Measurements from ENCODE around the gene MAP2. TPM values are rescaled to one million over a fixed set of nuclear protein-coding genes. Genes with fewer than 3 reads are reported as not detected.

Gene MAP2
- total and polyA plus RNA-seq, 10 of the 15 experiments (the other 5 are each of a cell fraction or from before 2014, with no cell fraction given): 0.01 TPM; not detected in 9

DNA sequence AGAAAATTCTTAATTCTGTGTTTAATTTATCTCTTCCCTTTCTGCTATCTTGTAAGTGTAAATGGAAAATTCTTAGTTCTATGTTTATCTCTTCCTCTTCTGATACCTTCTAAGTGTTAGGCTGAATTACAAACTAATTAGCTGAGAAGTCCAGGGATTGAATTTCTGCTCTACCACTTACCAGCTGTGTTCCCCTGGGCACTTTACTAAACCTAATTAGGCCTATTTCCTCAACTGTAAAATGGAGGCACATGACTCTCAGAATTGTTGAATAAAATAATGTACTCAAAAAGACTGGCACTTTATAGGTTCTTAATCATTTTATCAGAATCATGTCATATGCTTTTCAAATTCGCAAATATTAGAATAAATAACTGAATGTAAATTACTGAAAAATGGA lies 146.3 kb downstream of the MAP2 start:
- ATAC-seq (no peak), DNase-seq (ENCODE audit: low read depth, low spot score) (no peak), FAIRE-seq (no peak)
- ChIA-PET SMC1A (ENCODE audit: uncharacterized antibody, unreplicated experiment) (interaction anchor here (1.8 kb wide), 1 partner anchor 236 kb away, joined by 4 read pairs; no protein-coding TSS in a partner anchor), POLR2A (no interaction called here), RAD21 (ENCODE audit: unreplicated experiment) (no interaction called here), CTCF (no interaction called here)
- Histone ChIP-seq H3K27ac (ENCODE audit: control insufficient read depth, insufficient read depth) (no peak overlapping the region), H3K4me1 (ENCODE audit: control insufficient read depth, insufficient read depth, low read length) (no peaks in the 10 kb centered on the region), H3K36me3 (ENCODE audit: control insufficient read depth in 2 of 2, insufficient read depth in 2 of 2, low read length in 1 of 2) (no peaks in the 10 kb centered on the region), H3K4me2 (ENCODE audit: control insufficient read depth, insufficient read depth) (no peak overlapping the region), H2AFZ (ENCODE audit: control insufficient read depth, low read depth, low read length) (no peak overlapping the region), H3K79me2 (ENCODE audit: control insufficient read depth, insufficient read depth, low read length) (no peaks in the 10 kb centered on the region), H4K20me1 (ENCODE audit: control insufficient read depth, insufficient read depth) (no peaks in the 10 kb centered on the region), H3K4me3 (no peak overlapping the region), H3K27me3 (replicated peaks in 1 of 2; ENCODE audit: control insufficient read depth in 2 of 2, insufficient read depth in 2 of 2, low read length in 1 of 2) (no peaks in the 10 kb centered on the region), H3K9ac (ENCODE audit: control insufficient read depth, insufficient read depth, low read length) (no peak overlapping the region), H3K9me3 (replicated peaks; ENCODE audit: control insufficient read depth, insufficient read depth, low read length) (no peaks in the 10 kb centered on the region)
- TF ChIP-seq PAX5 (IDR thresholded peaks at IDR 0.05; ENCODE audit: borderline replicate concordance, low read depth, low read length) (no peak), POU2F2 (IDR thresholded peaks at IDR 0.05; ENCODE audit: borderline replicate concordance, low read depth, low read length) (no peak), SMARCA5 (IDR thresholded peaks at IDR 0.05) (no peak)
- TF ChIP-seq, protein P1, sequence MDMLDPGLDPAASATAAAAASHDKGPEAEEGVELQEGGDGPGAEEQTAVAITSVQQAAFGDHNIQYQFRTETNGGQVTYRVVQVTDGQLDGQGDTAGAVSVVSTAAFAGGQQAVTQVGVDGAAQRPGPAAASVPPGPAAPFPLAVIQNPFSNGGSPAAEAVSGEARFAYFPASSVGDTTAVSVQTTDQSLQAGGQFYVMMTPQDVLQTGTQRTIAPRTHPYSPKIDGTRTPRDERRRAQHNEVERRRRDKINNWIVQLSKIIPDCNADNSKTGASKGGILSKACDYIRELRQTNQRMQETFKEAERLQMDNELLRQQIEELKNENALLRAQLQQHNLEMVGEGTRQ (IDR thresholded peaks at IDR 0.05; ENCODE audit: borderline replicate concordance, low read depth, low read length): no peak
- in situ Hi-C loops (cut with MboI): loop anchor here (25.0 kb wide), 1 partner anchor 1183 kb away; no protein-coding TSS in a partner anchor
- intact Hi-C loops (cut with micrococcal nuclease; ENCODE audit: unreplicated experiment): loop anchor here (10.0 kb wide), 1 partner anchor 395 kb away; no protein-coding TSS in a partner anchor
- no TSS peak for BruUV-seq (replicated peaks)
- 27% methylated on average over 1 of the region's 1 CpG for WGBS (ENCODE audit: insufficient coverage, insufficient replicate concordance, low lambda C conversion rate, missing lambda C conversion rate)

DNA sequence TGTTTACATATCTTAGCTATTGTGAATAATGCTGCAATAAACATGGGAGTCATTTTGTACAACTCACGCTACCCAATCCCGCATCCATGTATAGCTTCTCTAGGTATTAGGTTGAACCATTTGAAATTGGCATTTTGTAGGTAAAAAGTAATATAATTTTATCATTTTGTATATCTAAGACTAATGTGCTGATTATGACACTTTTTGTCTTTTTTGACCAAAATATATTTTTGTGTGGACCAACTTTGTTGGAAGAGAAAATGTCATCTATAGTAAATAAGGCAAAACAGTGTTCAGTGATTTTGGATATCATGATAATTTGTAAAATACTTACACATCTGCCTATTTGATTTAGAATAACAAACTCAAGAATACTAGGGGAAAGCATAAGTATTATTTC lies 150.7 kb downstream of the MAP2 start:
- RAD21 ChIA-PET (ENCODE audit: unreplicated experiment): no interaction called here
- POLR2A ChIA-PET: no interaction called here
- no peaks in the 10 kb centered on the region for H3K36me3 ChIP-seq (ENCODE audit: control insufficient read depth in 2 of 2, insufficient read depth in 2 of 2, low read length in 1 of 2)
- H2AFZ ChIP-seq (ENCODE audit: control insufficient read depth, low read depth, low read length): no peak overlapping the region
- 87% methylated on average over 2 of the region's 2 CpGs for WGBS (ENCODE audit: insufficient coverage, insufficient replicate concordance, low lambda C conversion rate, missing lambda C conversion rate)
- in situ Hi-C loops (cut with MboI) (loop anchor here (25.0 kb wide), 1 partner anchor 1187 kb away; no protein-coding TSS in a partner anchor), intact Hi-C loops (cut with micrococcal nuclease; ENCODE audit: unreplicated experiment) (loop anchor here (10.0 kb wide), 1 partner anchor 390 kb away; no protein-coding TSS in a partner anchor)
- ATAC-seq (no peak), FAIRE-seq (no peak), DNase-seq (ENCODE audit: low read depth, low spot score) (no peak)
- no peak overlapping the region for H3K9ac ChIP-seq (ENCODE audit: control insufficient read depth, insufficient read depth, low read length)
- CTCF ChIA-PET: no interaction called here
- H3K4me2 ChIP-seq (ENCODE audit: control insufficient read depth, insufficient read depth): no peak overlapping the region
- no peaks in the 10 kb centered on the region for H4K20me1 ChIP-seq (ENCODE audit: control insufficient read depth, insufficient read depth)
- BruUV-seq (replicated peaks): no TSS peak
- H3K4me3 ChIP-seq: no peak overlapping the region
- H3K27me3 ChIP-seq (replicated peaks in 1 of 2; ENCODE audit: control insufficient read depth in 2 of 2, insufficient read depth in 2 of 2, low read length in 1 of 2): no peaks in the 10 kb centered on the region
- H3K4me1 ChIP-seq (ENCODE audit: control insufficient read depth, insufficient read depth, low read length): no peaks in the 10 kb centered on the region
- SMC1A ChIA-PET (ENCODE audit: uncharacterized antibody, unreplicated experiment): interaction anchor here (1.0 kb wide), 1 partner anchor 9 kb away, joined by 3 read pairs; no protein-coding TSS in a partner anchor
- no peaks in the 10 kb centered on the region for H3K9me3 ChIP-seq (replicated peaks; ENCODE audit: control insufficient read depth, insufficient read depth, low read length)
- H3K27ac ChIP-seq (ENCODE audit: control insufficient read depth, insufficient read depth): no peak overlapping the region
- no peak for TF ChIP-seq KLF5 (IDR thresholded peaks at IDR 0.05; ENCODE audit: partially characterized antibody)
- TF ChIP-seq, protein P2, sequence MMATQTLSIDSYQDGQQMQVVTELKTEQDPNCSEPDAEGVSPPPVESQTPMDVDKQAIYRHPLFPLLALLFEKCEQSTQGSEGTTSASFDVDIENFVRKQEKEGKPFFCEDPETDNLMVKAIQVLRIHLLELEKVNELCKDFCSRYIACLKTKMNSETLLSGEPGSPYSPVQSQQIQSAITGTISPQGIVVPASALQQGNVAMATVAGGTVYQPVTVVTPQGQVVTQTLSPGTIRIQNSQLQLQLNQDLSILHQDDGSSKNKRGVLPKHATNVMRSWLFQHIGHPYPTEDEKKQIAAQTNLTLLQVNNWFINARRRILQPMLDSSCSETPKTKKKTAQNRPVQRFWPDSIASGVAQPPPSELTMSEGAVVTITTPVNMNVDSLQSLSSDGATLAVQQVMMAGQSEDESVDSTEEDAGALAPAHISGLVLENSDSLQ (IDR thresholded peaks at IDR 0.05): no peak
- no peak for TF ChIP-seq EED (IDR thresholded peaks at IDR 0.05; ENCODE audit: low read depth)
- no peak for TF ChIP-seq HDAC6 (IDR thresholded peaks at IDR 0.05; ENCODE audit: unreplicated experiment)
- H3K79me2 ChIP-seq (ENCODE audit: control insufficient read depth, insufficient read depth, low read length): no peaks in the 10 kb centered on the region

Data from GM12878 (cell line).